ENCODE data around the gene PLXNA2. TPM values are rescaled to one million over a fixed set of nuclear protein-coding genes. Genes with fewer than 3 reads are reported as not detected.

The PLXNA2 gene
- total and polyA plus RNA-seq, 2 donors (not counting 1 experiment from before 2014, with no cell fraction given), result 0.31 to 1.2 TPM

DNA sequence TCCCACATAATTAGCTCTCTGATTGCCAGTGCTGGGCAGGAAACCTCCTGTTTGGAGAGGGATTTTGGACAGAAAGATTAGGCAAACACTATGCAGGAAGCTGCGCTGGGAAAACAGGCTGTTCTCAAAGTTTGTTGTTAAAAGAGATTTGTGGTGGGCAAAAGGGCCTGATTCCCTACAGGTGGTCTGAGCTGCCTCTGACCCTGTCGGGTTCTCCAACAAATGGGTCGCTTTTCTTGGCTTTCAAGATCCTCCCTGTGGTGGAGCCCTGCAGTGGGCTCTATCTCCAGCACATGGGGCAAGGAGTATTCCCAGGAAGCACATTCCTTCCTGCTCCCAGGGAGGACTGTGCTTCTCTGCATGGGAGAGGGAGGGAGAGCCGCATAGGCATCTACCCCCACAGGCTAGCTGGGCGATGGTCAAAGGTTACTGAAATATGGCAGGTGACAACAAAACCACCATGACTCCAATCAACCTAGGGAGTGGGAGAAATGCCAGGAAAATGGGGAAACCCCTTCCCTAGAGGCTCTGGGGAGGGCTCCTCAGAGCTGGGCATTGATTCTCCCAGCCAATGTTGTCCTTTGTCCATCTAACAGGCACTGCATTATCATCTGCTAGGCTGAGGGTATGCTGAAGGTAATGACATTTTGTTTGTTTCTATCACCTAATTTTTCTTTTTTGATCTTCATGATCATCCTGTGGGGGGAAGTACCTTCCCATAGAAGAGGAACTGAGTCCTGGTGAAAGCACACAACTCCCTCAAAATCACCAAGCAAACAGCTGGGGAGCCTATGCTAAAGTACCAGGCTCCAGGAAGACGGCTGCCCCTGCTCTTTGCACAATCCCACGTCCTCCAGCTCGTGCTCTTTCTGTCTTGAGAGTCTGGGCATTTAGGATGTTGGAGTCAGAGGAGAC lies 85.3 kb downstream of the PLXNA2 start:
- ChIA-PET POLR2A (no interaction called here), CTCF (no interaction called here)
- no peak for ATAC-seq (ENCODE audit: low read depth)
- Histone ChIP-seq H3K4me1 (ENCODE audit: control insufficient read depth in 2 of 2, insufficient read depth in 2 of 2, low read length in 2 of 2) (no peaks in the 10 kb centered on the region), H3K79me2 (ENCODE audit: control insufficient read depth, insufficient read depth, low read length) (no peaks in the 10 kb centered on the region), H2AFZ (ENCODE audit: insufficient read depth, low read depth, low read length, poor library complexity, severe bottlenecking) (no peak overlapping the region), H4K20me1 (ENCODE audit: control insufficient read depth, insufficient read depth, low read length, poor library complexity, severe bottlenecking) (no peaks in the 10 kb centered on the region), H3K4me3 (ENCODE audit: control extremely low read depth in 1 of 5, extremely low read depth in 1 of 5, insufficient read depth in 1 of 5, low read depth in 2 of 5, low read length in 4 of 5) (no peak overlapping the region), H3K9ac (ENCODE audit: low read length) (no peak overlapping the region), H3K9me3 (ENCODE audit: control extremely low read depth in 1 of 3, control insufficient read depth in 2 of 3, insufficient read depth in 1 of 3, low read length in 2 of 3) (no peaks in the 10 kb centered on the region), H3K27ac (ENCODE audit: low read length in 2 of 2) (no peak overlapping the region), H3K36me3 (replicated peaks in 1 of 2; ENCODE audit: control extremely low read depth in 1 of 2, control insufficient read depth in 1 of 2, extremely low read depth in 1 of 2, insufficient read depth in 2 of 2, low read length in 1 of 2) (no peaks in the 10 kb centered on the region), H3K27me3 (replicated peaks in 1 of 4; ENCODE audit: control extremely low read depth in 1 of 4, control insufficient read depth in 3 of 4, insufficient read depth in 4 of 4, low read length in 3 of 4) (no peaks in the 10 kb centered on the region), H3K4me2 (replicated peaks; ENCODE audit: low read depth, low read length, poor library complexity, severe bottlenecking) (no peak overlapping the region)
- Mint-ChIP-seq H3K4me1 (no peaks in the 10 kb centered on the region), H3K27me3 (peaks cover 31% of the 10 kb centered on the region), H3K9me3 (ENCODE audit: insufficient read depth) (no peaks in the 10 kb centered on the region), H3K4me3 (no peak overlapping the region), H3K27ac (no peak overlapping the region)
- intact Hi-C loops (cut with micrococcal nuclease), result no loop called here
- TF ChIP-seq, protein P1, sequence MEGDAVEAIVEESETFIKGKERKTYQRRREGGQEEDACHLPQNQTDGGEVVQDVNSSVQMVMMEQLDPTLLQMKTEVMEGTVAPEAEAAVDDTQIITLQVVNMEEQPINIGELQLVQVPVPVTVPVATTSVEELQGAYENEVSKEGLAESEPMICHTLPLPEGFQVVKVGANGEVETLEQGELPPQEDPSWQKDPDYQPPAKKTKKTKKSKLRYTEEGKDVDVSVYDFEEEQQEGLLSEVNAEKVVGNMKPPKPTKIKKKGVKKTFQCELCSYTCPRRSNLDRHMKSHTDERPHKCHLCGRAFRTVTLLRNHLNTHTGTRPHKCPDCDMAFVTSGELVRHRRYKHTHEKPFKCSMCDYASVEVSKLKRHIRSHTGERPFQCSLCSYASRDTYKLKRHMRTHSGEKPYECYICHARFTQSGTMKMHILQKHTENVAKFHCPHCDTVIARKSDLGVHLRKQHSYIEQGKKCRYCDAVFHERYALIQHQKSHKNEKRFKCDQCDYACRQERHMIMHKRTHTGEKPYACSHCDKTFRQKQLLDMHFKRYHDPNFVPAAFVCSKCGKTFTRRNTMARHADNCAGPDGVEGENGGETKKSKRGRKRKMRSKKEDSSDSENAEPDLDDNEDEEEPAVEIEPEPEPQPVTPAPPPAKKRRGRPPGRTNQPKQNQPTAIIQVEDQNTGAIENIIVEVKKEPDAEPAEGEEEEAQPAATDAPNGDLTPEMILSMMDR (IDR thresholded peaks at IDR 0.05), result no peak
- TF ChIP-seq EZH2 (IDR thresholded peaks at IDR 0.05; ENCODE audit: borderline replicate concordance, insufficient read depth, low read depth, low read length, poor library complexity, severe bottlenecking), result no peak
- no peak for DNase-seq
- 65% methylated on average over 5 of the region's 8 CpGs for WGBS (ENCODE audit: insufficient coverage)

DNA sequence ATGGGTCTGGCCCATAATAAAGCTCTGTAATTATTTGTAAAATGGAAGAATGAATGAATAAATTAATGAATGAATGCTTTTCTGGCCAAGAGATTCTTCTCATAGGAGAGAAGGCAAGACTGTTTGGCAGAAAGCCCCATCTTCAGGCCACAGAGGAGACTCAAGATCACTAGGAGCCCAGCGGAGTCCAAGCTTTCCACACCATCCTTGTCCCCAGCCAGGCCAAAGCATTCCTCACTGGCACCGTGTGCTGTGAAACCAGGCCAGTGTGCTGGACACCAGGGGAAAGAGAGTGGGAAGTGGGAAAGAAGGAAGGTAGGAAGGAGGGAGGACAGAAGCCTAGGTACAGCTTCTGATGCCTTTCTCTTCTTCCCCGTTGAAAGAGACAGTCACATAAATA lies 86.4 kb downstream of the PLXNA2 start:
- H3K4me3 ChIP-seq (ENCODE audit: control extremely low read depth in 1 of 5, extremely low read depth in 1 of 5, insufficient read depth in 1 of 5, low read depth in 2 of 5, low read length in 4 of 5), result no peak overlapping the region
- H3K27ac Mint-ChIP-seq, result no peak overlapping the region
- H3K27me3 ChIP-seq (replicated peaks in 1 of 4; ENCODE audit: control extremely low read depth in 1 of 4, control insufficient read depth in 3 of 4, insufficient read depth in 4 of 4, low read length in 3 of 4), result no peaks in the 10 kb centered on the region
- no peak overlapping the region for H2AFZ ChIP-seq (ENCODE audit: insufficient read depth, low read depth, low read length, poor library complexity, severe bottlenecking)
- H3K79me2 ChIP-seq (ENCODE audit: control insufficient read depth, insufficient read depth, low read length), result no peaks in the 10 kb centered on the region
- H3K4me1 ChIP-seq (ENCODE audit: control insufficient read depth in 2 of 2, insufficient read depth in 2 of 2, low read length in 2 of 2), result no peaks in the 10 kb centered on the region
- no peaks in the 10 kb centered on the region for H4K20me1 ChIP-seq (ENCODE audit: control insufficient read depth, insufficient read depth, low read length, poor library complexity, severe bottlenecking)
- no peak overlapping the region for H3K4me2 ChIP-seq (replicated peaks; ENCODE audit: low read depth, low read length, poor library complexity, severe bottlenecking)
- no peak overlapping the region for H3K27ac ChIP-seq (ENCODE audit: low read length in 2 of 2)
- H3K4me3 Mint-ChIP-seq, result no peak overlapping the region
- intact Hi-C loops (cut with micrococcal nuclease), result no loop called here
- H3K27me3 Mint-ChIP-seq, result peaks cover 20% of the 10 kb centered on the region
- 100% methylated on average over 1 of the region's 3 CpGs for WGBS (ENCODE audit: insufficient coverage)
- no peaks in the 10 kb centered on the region for H3K36me3 ChIP-seq (replicated peaks in 1 of 2; ENCODE audit: control extremely low read depth in 1 of 2, control insufficient read depth in 1 of 2, extremely low read depth in 1 of 2, insufficient read depth in 2 of 2, low read length in 1 of 2)
- DNase-seq (no peak), ATAC-seq (ENCODE audit: low read depth) (no peak)
- ChIA-PET POLR2A (no interaction called here), CTCF (no interaction called here)
- no peak overlapping the region for H3K9ac ChIP-seq (ENCODE audit: low read length)
- no peaks in the 10 kb centered on the region for H3K9me3 ChIP-seq (ENCODE audit: control extremely low read depth in 1 of 3, control insufficient read depth in 2 of 3, insufficient read depth in 1 of 3, low read length in 2 of 3)
- no peaks in the 10 kb centered on the region for H3K4me1 Mint-ChIP-seq
- TF ChIP-seq, protein P1 (IDR thresholded peaks at IDR 0.05), result no peak
- no peak for TF ChIP-seq EZH2 (IDR thresholded peaks at IDR 0.05; ENCODE audit: borderline replicate concordance, insufficient read depth, low read depth, low read length, poor library complexity, severe bottlenecking)
- no peaks in the 10 kb centered on the region for H3K9me3 Mint-ChIP-seq (ENCODE audit: insufficient read depth)
